ENCODE results near the gene SHANK3. TPM values are rescaled to one million over a fixed set of nuclear protein-coding genes. Genes with fewer than 3 reads are reported as not detected.

Gene SHANK3
- total RNA-seq, 1 donor from 2014 or later = 14.8 TPM

GRCh38 chr22:50704510-50705218, 32.0 kb downstream of the SHANK3 start:
- no peaks in the 10 kb centered on the region for H3K27me3 Mint-ChIP-seq (ENCODE audit: low read depth)
- peak overlapping the region; percentile 38 for H3K4me3 Mint-ChIP-seq
- peaks cover 4% of the 10 kb centered on the region for H3K4me1 Mint-ChIP-seq
- peak in 1 of 2 experiments; percentile 13 for DNase-seq (ENCODE audit: low spot score in 2 of 2, unreplicated experiment in 2 of 2)
- H3K27ac Mint-ChIP-seq = no peak overlapping the region
- TF ChIP-seq CTCF (IDR thresholded peaks at IDR 0.05; ENCODE audit: unreplicated experiment) = no peak
- H3K9me3 Mint-ChIP-seq = no peaks in the 10 kb centered on the region
- peaks cover 5% of the 10 kb centered on the region for H3K36me3 Mint-ChIP-seq

- no peaks in the 10 kb centered on the region for H3K27me3 Mint-ChIP-seq (ENCODE audit: low read depth)
- H3K9me3 Mint-ChIP-seq = no peaks in the 10 kb centered on the region
- peak overlapping the region; percentile 38 for H3K4me3 Mint-ChIP-seq
- DNase-seq (ENCODE audit: low spot score in 2 of 2, unreplicated experiment in 2 of 2) = peak; percentile 83 to 87
- TF ChIP-seq CTCF (IDR thresholded peaks at IDR 0.05; ENCODE audit: unreplicated experiment) = no peak
- peaks cover 5% of the 10 kb centered on the region for H3K36me3 Mint-ChIP-seq
- no peak overlapping the region for H3K27ac Mint-ChIP-seq
- H3K4me1 Mint-ChIP-seq = peaks cover 4% of the 10 kb centered on the region
Observed at GRCh38 chr22:50705219-50705691, 32.6 kb downstream of the SHANK3 start.

- H3K36me3 Mint-ChIP-seq = peaks cover 5% of the 10 kb centered on the region
- no peak overlapping the region for H3K27ac Mint-ChIP-seq
- no peak for TF ChIP-seq CTCF (IDR thresholded peaks at IDR 0.05; ENCODE audit: unreplicated experiment)
- peak overlapping the region; percentile 36 for H3K4me3 Mint-ChIP-seq
- H3K27me3 Mint-ChIP-seq (ENCODE audit: low read depth) = no peaks in the 10 kb centered on the region
- no peaks in the 10 kb centered on the region for H3K9me3 Mint-ChIP-seq
- peak in 1 of 2 experiments; percentile 9 for DNase-seq (ENCODE audit: low spot score in 2 of 2, unreplicated experiment in 2 of 2)
- H3K4me1 Mint-ChIP-seq = peaks cover 4% of the 10 kb centered on the region
Observed at GRCh38 chr22:50705851-50706351, 33.3 kb downstream of the SHANK3 start.

GRCh38 chr22:50706481-50707125, 34.0 kb downstream of the SHANK3 start:
- Mint-ChIP-seq H3K4me1 (peaks cover 4% of the 10 kb centered on the region), H3K27me3 (ENCODE audit: low read depth) (no peaks in the 10 kb centered on the region), H3K36me3 (peaks cover 2% of the 10 kb centered on the region), H3K27ac (no peak overlapping the region), H3K4me3 (peak overlapping the region; percentile 36), H3K9me3 (no peaks in the 10 kb centered on the region)
- no peak for TF ChIP-seq CTCF (IDR thresholded peaks at IDR 0.05; ENCODE audit: unreplicated experiment)
- peak in 1 of 2 experiments; percentile 11 for DNase-seq (ENCODE audit: low spot score in 2 of 2, unreplicated experiment in 2 of 2)

- peaks cover 2% of the 10 kb centered on the region for H3K36me3 Mint-ChIP-seq
- H3K27me3 Mint-ChIP-seq (ENCODE audit: low read depth) = no peaks in the 10 kb centered on the region
- H3K9me3 Mint-ChIP-seq = no peaks in the 10 kb centered on the region
- no peak for DNase-seq (ENCODE audit: low spot score in 2 of 2, unreplicated experiment in 2 of 2)
- H3K27ac Mint-ChIP-seq = no peak overlapping the region
- no peak overlapping the region for H3K4me3 Mint-ChIP-seq
- no peak for TF ChIP-seq CTCF (IDR thresholded peaks at IDR 0.05; ENCODE audit: unreplicated experiment)
- peaks cover 4% of the 10 kb centered on the region for H3K4me1 Mint-ChIP-seq
Observed at GRCh38 chr22:50708474-50708873, 35.9 kb downstream of the SHANK3 start.
